Ishikawa (cell line): ENCODE data around the gene ZNF649.

Experiments
- CEBPB ChIP-seq: IDR thresholded peaks from 2 replicates; pipeline ENCODE4 v1.6.1; 2012
- CREB1 ChIP-seq: IDR thresholded peaks from 2 replicates; pipeline ENCODE4 v1.6.1; 2012; ENCODE audit warnings: low read depth
- EGR1 ChIP-seq: IDR thresholded peaks from 2 replicates; pipeline ENCODE4 v1.6.1; 2012
- EP300 ChIP-seq: IDR thresholded peaks from 2 replicates; pipeline ENCODE4 v1.6.1; 2012; ENCODE audit warnings: borderline replicate concordance
- FOXM1 ChIP-seq: IDR thresholded peaks from 2 replicates; pipeline ENCODE4 v1.6.1; 2012; ENCODE audit warnings: low read depth, borderline replicate concordance
- MAX ChIP-seq: IDR thresholded peaks from 2 replicates; pipeline ENCODE4 v1.6.1; 2012
- RAD21 ChIP-seq: IDR thresholded peaks from 2 replicates; pipeline ENCODE4 v1.6.1; 2012; ENCODE audit warnings: low read depth
- REST ChIP-seq: IDR thresholded peaks from 2 replicates; pipeline ENCODE4 v1.6.1; 2012; ENCODE audit warnings: low read depth, mild to moderate bottlenecking
- TAF1 ChIP-seq: IDR thresholded peaks from 2 replicates; pipeline ENCODE4 v1.6.1; 2012; ENCODE audit warnings: low read depth, mild to moderate bottlenecking
- TCF12 ChIP-seq: IDR thresholded peaks from 2 replicates; pipeline ENCODE4 v1.6.1; 2012; ENCODE audit warnings: low read depth
- TEAD4 ChIP-seq: IDR thresholded peaks from 2 replicates; pipeline ENCODE4 v1.6.1; 2012
- YY1 ChIP-seq: IDR thresholded peaks from 2 replicates; pipeline ENCODE4 v1.6.1; 2012; ENCODE audit warnings: low read depth

GRCh38 chr19:51915324-51915867 lies 10.6 kb upstream of the ZNF649 start:
- TF ChIP-seq YY1, result no peak
- TF ChIP-seq EGR1, result no peak
- TF ChIP-seq REST, result no peak
- no peak for TF ChIP-seq TAF1
- TF ChIP-seq CEBPB, result no peak
- TF ChIP-seq EP300, result no peak
- no peak for TF ChIP-seq TCF12
- no peak for TF ChIP-seq RAD21
- TF ChIP-seq MAX, result no peak
- TF ChIP-seq FOXM1, result no peak
- TF ChIP-seq TEAD4, result no peak
- no peak for TF ChIP-seq CREB1
